Measurements from ENCODE around the gene C6orf52. TPM values are rescaled to one million over a fixed set of nuclear protein-coding genes. Genes with fewer than 3 reads are reported as not detected.

C6orf52 gene
- total RNA-seq (2022; extraction: Qiagen RNA extraction) = 1.1 to 2.2 TPM (median 1.4 TPM) in 5 replicates

DNA sequence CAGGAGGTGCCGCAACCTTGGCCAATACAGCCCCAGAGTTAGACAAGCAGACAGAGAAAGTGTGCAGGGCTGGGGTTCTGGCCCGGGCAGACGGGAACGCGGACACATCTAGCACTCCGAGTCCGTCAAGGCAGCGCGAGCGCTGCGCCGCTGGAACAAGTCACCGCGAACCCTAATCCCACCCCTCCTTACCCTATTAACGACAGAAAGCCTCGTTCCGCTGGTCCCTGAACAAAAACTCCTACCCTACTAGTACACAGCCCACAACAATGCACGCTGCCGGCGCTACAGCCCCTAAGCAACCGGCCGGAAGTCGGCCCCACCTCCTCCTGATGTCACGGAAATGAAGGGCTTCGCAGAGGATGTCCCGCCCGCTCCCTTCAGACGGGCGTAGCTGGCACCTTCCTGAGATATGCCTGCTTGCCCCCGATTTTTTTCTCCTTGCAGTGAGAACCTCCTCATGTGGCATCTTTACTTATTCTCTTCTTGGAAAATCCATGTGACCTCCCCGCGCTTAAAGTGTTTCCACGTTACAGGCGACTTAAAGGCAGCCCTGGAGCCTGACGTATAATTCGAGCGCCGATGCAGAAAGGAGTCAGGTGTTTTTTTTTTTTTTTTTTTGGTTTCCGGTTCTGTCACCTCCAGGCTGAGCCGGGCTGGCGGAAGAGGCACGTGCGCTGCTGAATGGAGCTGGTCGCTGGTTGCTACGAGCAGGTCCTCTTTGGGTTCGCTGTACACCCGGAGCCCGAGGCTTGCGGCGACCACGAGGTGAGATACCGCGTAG is at the start of gene C6orf52, which contains the start of gene PAK1IP1:
TSS of gene C6orf52 (minus strand) at position 315 of the 784 bp plus-strand sequence. CDS start 7,066 bp downstream, outside the sequence.
TSS of gene PAK1IP1 (plus strand) at position 671 of the 784 bp plus-strand sequence. CDS start at position 685, 14 bp downstream.

DNA sequence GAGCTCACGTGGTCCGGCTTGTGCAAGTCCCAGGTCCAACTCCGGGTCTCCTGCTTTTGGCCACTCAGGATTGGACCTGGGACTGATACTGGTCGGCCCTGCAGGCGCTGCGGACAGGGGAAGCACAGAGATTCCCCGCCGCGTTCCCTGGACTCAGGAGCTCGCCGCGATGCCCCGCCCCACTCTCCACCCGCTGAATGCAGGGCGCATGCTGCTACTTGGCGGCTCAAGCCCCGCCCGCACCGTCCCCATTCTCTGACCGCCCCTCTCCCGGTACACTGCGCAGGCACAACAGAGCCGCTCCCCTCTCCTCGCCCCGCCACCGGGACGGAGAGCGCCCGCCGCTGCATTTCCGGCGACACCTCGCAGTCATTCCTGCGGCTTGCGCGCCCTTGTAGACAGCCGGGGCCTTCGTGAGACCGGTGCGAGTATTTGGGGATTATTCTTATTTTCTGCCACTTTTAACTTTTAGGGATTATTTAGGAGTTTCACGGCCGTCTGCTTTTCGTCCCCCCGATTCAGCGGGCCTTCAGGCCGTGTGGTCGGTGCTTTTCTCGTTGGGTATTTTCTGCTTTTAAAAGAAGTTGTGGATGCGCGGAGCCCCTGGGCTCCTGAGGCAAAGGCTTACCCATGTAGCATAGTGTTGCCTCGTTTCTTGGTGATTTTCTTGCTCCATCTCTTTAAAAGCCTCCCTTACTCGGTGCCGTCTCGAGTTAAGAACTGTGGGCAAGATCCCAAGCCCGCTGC is 28.6 kb upstream of the C6orf52 start, which contains the start of gene TMEM14C:
TSS of gene TMEM14C (plus strand) at position 251 of the 747 bp plus-strand sequence. CDS start 1,544 bp downstream, outside the sequence.

Other genes starting within 250 kb of the C6orf52 start
- gene GCNT2, start 173.3 kb downstream of the C6orf52 start, total RNA-seq (2022; extraction: Qiagen RNA extraction) = 5.8 to 8.5 TPM (median 6.4 TPM) in 5 replicates
- 20.1 to 23.7 TPM (median 21.4 TPM) in 5 replicates for gene PAK1IP1, start 356 bp upstream of the C6orf52 start, total RNA-seq (2022; extraction: Qiagen RNA extraction)
- 148 to 182 TPM (median 158 TPM) in 5 replicates for gene TMEM14C, start 28.5 kb upstream of the C6orf52 start, total RNA-seq (2022; extraction: Qiagen RNA extraction)
- gene TMEM14B, start 53.2 kb upstream of the C6orf52 start, total RNA-seq (2022; extraction: Qiagen RNA extraction) = 134 to 175 TPM (median 138 TPM) in 5 replicates
- gene MAK, start 143.9 kb upstream of the C6orf52 start, total RNA-seq (2022; extraction: Qiagen RNA extraction) = 0.09 to 0.21 TPM (median 0.17 TPM) in 5 replicates
- 0.03 to 0.06 TPM in 2 of 5 replicates, not detected in the others for gene GCM2, start 187.4 kb upstream of the C6orf52 start, total RNA-seq (2022; extraction: Qiagen RNA extraction)
- gene SYCP2L, start 192.4 kb upstream of the C6orf52 start, total RNA-seq (2022; extraction: Qiagen RNA extraction) = 2.7 to 3.4 TPM (median 2.8 TPM) in 5 replicates